Left colon (tissue), 2 donors: Measurements from ENCODE around the gene HIPK2. TPM values are rescaled to one million over a fixed set of nuclear protein-coding genes. Genes with fewer than 3 reads are reported as not detected.

Experiments
- ATAC-seq: fragments of 200-7000 bp; cut with Tn5 transposase; one replicate; pipeline ENCODE4 v1.9.1; 2020; ENCODE audit warnings: mild to moderate bottlenecking, moderate library complexity
- DNase-seq, 2 donors: peaks; one replicate each; pipeline ENCODE4 v3.0.0-alpha.2; 2020
- intact Hi-C, 2 donors: fragments of 100-400 bp; cut with DNase I in 1 of 2; cut with micrococcal nuclease in 1 of 2; formaldehyde crosslinking; loops; one replicate each; pipeline versions ENCODE4 v1.11.2 to v1.14.0; 2022; cut with DNase I, micrococcal nuclease
- long read RNA-seq: library from polyadenylated mRNA; unstranded; transcript quantifications from one replicate; pipeline ENCODE4 v2.0.0, GENCODE V29; 2021
- total RNA-seq, 2 donors: library from RNA; stranded (reverse); fragmentation: NEBNext Ultra II Directional; extraction: Animal tissue kit (Norgen Biotek cat#: 25700); gene quantifications; one replicate each; pipeline ENCODE4 v1.2.1, GENCODE V29; 2021
- donor health status: DM: no; HTN: no; CAD: no.
- donor health status: DM: yes; HTN: yes; CAD: no.

The HIPK2 gene
- 10 to 100 TPM; 36.4 to 37.8 TPM for total RNA-seq
- long read RNA-seq, partial matches to known transcripts: 4 of 20 reads
- long read RNA-seq, other reads (novel, unspliced or antisense): 16 of 20 reads

DNA sequence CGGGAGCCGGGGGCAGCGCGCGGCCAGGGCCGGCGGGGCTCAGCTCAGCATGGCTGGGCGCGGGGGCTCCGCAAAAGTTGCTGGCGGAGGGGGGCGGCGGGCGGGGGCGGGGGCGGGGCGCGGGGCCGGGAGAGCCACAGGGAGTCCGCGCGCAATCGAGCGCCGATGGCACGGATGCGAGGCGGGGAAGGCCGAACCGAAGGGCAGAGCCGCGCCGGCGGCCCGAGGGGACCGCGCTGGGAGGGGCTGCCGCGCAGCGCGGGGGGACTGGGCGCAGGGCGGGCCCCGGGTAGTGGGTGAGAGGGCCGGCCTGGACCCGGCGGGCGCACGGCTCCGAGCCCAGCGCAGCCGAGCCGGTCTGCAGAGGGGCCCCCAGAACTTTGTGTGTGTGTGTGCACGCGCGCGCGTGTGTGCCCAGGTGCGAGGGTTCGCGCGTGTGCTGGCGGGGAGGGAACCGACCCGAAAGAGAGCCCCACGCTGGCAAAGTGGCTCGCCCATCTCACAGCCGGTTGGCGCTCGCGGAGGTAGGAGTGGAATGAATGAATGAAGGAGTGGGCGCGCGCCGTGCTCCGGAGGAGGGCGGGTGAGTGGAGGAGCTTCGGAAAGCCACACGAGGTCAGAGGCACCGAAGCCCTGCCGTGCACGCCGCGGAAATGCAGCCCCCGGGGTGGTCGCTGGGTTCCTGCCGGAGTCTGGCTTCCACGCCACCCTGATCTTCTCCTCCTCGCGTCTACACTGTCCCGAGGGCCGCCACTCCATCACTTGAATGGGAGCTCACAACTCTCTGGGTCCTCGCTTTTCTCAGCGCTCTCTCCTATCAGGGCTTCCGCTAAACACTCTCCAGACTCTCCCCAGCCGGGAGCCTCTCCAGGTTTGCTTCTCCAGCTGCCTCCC lies at the start of gene HIPK2:
Gene HIPK2, minus strand, starts transcription at position 51 of the 894 bp plus-strand sequence. CDS start 375 bp downstream, outside the sequence.
- peak; percentile 76 to 85 for DNase-seq
- ATAC-seq: peak; percentile 82

DNA sequence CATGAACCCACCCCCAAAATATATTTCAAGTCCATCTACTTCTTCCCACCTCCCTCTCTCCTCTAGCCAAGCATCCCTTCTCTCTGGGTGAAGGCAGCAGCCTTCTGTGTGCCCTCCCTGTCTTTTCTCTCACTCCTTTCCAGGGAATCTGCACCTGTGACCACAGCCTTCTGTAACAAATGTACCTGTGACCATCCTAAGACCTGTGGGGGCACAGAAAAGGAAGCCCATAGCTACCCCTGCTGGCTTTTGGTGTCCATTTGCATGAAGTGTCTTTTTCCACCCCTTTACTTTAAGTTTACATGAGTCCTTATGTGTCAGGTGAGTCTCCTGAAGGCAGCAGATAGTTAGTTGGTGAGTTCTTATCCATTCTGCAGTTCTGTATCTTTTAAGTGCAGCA lies 49.2 kb upstream of the HIPK2 start:
- DNase-seq (no peak), ATAC-seq (no peak)
- intact Hi-C loops: no loop called here

More for the DNA sequence above, at the start of gene HIPK2:
- intact Hi-C loops: loop anchor here in 1 of 2 donors (10.0 kb wide), 2 partner anchors 133 to 227 kb away; no protein-coding TSS in a partner anchor

DNA sequence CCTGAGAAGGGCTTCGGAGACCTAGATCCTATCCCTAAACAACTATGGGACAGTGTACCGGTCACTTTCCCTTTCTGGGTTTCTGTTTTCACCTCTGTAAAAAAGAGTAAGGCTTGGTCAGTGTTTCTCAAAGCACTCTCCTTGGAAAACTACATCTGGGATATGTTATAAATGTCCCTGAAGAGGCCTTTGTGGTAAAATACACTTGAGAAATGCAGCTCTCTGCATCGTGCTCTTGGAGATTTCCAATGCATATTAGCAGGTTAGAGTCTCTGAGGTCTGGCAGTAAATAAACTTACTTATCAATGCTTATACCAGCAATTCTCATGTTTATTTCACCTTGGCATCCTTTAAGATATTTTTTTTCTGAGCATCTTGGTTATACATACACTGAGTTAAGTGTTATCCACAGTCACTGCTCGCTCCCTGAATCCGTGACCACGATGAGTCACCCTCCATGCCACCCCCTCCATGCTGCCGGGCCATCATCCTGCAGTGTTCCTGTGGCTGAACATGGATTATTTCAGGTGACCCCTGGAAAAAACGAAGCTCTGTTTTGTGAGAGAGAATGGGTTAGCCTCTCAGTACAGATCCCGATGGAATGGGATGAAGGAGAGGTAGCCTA lies 48.0 kb upstream of the HIPK2 start:
- ATAC-seq: no peak
- intact Hi-C loops: no loop called here

DNA sequence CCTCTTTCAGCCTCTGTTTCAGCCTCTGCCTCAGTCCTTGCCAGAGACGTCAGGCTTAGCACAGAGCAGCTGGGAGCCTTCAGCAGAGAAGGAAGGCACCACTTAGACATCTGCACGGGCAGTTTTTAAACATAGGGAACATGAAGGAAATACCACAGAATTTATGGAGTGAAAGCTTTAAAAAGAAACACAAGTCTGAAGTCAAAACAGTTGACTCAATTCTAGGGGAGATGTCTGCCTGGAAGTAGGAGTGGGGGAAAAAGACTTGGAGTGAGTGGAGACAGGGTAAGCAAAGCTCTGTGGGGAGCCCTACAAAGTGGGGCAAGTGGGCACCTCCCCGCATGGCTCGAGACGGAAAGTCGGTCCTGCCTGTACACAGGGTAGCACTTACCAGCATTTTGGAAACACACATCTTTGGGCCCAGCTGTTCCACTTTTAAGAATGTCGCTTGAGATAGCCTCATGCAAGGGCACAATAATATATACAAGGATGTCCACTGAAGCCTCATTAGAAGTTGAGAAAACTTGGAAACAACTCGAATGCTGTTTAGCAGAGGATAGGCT lies 46.2 kb upstream of the HIPK2 start:
- intact Hi-C loops: no loop called here
- ATAC-seq: no peak
- peak in 1 of 2 donors; percentile 16 for DNase-seq

More for the DNA sequence above, 48.0 kb upstream of the HIPK2 start:
- DNase-seq: no peak

DNA sequence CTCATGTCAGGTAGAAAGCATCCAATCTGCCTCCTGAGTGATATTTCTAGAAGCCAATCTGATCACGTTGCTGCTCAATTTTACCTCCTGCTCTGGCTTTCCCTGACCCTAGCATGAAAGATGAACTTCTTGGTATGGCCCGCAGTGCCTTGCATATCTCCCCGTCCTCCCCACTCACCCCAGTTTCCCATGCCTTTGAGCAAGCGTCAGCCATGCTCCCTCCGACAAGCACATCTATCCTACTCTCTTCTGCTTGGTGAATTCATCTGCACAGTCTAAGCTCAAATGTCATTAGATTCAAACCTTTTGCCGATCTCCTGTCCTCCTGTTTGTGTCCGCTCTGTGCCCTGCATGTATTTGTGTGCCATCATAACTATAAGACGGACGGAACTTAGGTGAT lies 45.1 kb upstream of the HIPK2 start:
- DNase-seq (no peak), ATAC-seq (no peak)
- intact Hi-C loops: no loop called here

DNA sequence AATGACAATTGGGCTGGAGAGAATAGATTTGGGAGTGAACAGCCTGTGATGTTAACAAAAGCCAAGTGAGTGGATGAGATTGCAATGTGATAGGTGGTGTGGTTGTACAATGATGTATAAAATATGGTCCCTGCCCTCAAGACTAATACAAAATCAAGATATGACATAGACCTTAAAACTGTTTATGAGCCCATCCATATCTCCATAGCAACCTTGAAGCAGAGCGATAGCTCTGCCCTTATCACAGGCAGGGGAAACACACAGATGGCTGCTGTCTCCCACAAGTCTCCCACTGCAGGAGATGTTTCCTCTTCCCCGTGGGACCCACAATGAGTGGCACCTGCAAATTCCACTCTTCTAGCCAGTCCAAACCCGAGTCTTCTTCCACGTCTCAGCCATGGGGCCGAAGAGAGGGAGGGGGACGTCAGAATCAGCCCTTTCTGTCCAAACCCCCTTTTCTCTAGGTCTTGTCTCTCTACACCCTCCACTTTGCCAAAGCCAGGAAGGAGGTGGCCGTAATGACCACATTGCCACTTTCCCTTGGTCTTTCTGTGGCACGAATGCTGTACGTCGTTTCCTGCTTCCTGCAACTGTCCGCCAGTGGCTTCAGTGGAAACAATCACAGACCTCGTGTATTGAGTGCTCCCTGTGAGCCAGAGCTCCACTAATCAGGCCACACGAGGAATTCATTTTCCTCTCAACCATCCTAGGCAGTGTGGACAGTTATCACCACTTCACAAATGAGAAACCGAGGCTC lies 43.7 kb upstream of the HIPK2 start:
- ATAC-seq: no peak

DNA sequence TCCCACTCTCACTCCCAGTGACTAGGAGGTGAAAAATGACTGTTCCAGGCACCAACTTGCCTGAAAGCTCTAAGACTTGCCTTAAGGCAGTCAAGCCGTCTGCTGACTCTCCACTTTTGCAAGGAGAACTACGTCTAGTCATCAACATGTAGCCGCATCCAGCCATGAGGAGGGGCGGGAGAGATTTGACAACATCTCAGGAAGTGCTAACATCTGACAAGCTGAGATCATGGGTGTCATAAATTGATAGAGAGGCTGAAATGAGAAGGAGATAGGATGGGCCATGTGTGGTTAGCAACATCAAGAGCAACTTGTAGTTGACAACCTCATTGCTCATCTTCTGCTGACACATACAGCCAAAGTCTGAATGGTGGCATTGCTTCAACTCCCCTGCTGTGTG lies 42.3 kb upstream of the HIPK2 start:
- ATAC-seq (no peak), DNase-seq (no peak)
- intact Hi-C loops: no loop called here

More for the DNA sequence above, 43.7 kb upstream of the HIPK2 start:
- DNase-seq: no peak
- intact Hi-C loops: no loop called here

DNA sequence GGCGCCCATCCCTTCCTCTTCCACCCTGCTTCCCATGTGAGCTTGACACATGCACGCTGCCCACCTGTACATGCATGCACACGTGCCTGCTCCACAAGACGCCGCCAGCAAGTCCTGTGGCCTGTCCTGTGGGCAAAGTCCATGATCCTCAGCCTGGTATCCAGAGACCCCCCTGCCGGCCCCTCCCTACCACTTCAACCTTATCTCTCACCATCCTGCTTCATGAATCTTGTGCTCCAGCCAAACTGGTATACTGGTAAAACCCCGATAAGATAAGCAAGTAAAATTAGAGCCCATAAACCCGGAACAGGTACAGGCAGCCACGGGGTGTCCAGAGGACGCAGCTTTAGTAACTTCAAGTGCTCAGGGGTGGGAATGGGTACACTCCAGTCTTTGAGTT lies 39.5 kb upstream of the HIPK2 start:
- no peak for DNase-seq
- ATAC-seq: no peak
- intact Hi-C loops: no loop called here

DNA sequence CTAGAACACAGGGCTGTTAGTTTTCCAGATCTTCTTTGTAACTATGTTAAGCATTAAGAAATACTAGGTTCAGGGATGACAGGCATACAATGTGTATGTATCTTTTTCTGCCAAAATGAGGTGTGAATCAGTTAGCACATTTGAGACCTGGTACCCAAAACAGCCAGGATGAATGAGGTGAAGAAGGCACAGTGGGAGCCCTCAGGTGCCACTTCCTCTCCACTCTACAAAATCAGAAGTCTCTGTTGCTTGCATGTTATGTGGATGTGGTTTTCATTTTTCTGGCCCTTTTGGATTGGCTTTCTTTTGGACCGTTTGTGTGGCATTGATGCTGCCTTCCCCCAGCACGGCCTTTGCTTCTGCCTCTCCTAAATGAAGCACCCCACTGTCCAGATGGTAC lies 35.9 kb upstream of the HIPK2 start:
- intact Hi-C loops: no loop called here
- no peak for ATAC-seq
- DNase-seq: no peak

DNA sequence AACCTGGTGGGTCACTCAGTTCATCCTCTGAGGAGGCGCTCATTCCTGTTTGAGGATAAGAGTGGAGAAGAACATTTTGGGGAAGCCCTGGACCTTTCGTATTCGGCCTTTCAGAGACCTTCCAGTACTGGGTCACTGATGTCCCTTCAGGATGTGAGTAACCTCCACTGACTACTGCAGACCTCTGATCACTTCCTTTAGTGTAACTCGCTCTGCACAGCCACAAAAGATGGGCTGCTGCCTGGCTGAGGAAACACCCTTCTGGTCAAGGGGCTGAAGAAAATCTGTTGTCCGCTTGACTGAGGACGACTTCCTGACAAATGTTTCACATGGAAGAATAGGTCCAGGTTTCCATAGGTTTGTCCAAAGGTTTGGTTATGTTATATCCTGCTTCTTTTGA lies 35.4 kb upstream of the HIPK2 start:
- no peak for DNase-seq
- intact Hi-C loops: no loop called here
- no peak for ATAC-seq

DNA sequence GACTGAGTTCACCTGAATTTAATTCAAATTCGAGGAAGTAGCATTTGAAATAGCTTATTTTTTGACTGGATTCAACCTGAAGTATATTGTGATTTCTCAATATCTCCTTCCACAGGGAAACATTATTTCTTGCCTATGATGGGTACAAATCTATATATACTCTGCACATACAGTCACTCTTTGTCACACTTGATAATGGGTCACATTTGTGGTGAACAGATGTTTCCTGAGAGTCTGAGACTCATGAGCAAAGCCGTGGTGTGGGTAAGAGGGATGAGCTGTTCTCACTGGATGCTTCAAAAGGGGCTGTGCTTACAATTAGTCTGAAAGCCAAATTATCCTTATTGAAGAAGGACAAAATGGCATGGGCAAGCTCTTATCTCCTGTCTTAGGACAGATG lies 33.3 kb upstream of the HIPK2 start:
- ATAC-seq (no peak), DNase-seq (no peak)
- intact Hi-C loops: no loop called here

DNA sequence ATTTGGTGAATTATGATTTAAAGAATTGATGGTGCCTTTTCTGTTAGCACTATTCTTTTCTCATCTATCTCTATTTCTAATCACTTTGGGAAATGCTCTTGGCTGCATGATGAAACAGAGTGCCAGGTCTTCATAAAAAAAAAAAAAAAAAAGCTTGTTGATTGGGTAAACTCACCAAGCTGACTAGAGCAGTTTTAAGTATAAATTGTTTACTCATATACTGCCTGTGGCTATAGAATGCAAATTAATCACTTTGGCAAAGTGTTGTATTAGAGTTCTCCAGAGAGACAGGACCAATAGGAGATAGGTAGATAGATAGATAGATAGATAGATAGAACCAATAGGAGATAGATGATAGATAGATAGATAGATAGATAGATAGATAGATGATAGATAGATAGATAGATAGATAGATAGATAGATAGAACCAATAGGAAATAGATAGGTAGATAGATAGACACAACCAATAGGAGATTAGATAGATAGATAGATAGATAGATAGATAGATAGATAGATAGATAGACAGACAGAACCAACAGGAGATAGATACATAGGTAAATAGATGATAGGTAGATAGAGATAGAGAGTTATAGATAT lies 31.1 kb upstream of the HIPK2 start:
- no peak for ATAC-seq
- intact Hi-C loops: no loop called here
- no peak for DNase-seq

DNA sequence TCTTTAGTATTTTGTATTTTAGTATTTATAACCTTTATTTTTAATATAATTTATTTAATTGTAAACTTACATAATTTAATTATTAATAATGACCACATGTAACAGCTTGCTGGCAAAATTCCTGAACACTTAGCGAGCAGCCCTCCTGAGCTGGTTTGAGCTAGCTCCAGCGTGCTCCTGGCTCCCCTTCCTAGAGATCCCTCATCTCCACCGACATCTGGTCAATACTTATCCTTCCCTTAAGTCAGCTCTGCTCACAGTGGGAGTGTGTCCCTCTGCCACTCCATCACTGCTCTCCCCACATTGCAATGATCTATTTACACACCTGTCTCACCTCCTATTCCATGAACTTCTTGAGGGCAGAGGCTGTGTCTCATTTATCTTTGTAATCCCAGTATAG lies 30.6 kb upstream of the HIPK2 start:
- DNase-seq: no peak
- no peak for ATAC-seq
- intact Hi-C loops: no loop called here

DNA sequence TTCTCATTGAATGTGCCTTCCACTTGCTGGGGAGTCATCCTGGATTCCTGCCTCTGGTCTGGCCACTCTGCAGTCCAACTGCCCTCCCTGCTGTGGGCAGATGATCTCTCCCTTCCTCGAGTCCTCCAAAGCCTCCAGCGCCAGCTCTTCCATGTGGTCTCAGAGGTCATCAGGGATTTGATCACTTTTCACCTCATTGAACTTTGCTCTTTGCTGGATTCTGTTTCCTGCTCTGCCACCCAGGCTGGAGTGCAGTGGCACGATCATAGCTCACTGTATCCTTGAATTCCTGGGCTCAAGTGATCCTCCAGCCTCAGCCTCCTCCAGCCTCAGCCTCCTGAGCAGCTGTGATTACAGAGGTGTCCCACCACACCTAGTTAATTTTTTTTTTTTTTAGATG lies 29.2 kb upstream of the HIPK2 start:
- ATAC-seq (peak; percentile 36), DNase-seq (no peak)
- intact Hi-C loops: no loop called here

DNA sequence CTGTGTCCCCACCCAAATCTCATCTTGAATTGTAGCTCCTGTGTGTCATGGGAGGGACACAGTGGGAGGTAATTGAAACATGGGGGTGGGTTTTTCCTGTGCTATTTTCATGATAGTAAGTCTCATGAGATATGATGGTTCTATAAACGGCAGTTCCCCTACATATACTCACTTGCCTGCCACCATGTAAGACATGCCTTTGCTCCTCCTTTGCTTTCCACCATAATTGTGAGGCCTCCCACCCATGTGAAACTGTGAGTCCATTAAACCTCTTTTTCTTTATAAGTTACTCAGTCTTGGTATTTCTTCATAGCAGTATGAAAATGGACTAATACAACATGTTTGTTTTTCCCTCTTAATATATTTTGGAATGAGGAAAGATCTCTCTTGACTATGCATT lies 26.8 kb upstream of the HIPK2 start:
- no peak for DNase-seq
- intact Hi-C loops: no loop called here
- no peak for ATAC-seq

DNA sequence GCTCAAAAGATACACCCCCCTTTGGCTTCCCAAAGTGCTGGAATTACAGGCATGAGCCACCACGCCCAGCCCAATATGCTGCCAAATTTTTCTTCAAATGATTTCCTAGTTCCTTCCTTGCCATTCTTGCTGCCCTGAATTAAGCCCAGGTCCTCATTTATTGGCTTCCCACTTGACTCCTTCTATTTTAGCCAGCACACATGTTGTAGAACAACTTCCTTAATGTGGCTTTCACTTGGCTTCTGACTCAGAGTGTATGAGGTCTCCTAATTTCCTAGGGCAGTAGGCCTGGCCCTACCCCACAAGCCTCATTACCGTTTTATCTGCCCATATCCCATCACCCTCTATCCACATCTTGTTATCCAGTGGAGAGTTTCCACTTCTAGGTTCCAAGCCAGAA lies 21.8 kb upstream of the HIPK2 start:
- DNase-seq (no peak), ATAC-seq (peak; percentile 39)

DNA sequence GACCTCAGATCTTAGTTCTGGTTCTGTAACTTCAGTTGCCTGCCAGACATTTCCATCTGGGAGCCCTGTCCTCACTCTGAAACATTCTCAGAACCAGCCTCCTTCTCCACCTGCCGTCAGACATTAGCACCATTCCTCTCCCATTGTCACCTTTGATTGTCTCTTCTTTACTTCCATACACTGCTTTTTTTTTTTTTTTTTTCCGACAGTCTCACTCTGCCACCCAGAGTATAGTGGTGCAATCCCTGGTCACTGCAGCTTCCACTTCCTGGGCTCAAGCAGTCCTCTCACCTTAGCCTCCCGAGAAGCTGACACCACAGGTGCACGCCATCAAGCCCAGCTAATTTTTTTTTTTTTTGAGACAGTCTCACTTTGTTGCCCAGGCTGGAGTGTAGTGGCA lies 21.1 kb upstream of the HIPK2 start:
- peak; percentile 35 for ATAC-seq
- DNase-seq: no peak
- intact Hi-C loops: no loop called here

More for the DNA sequence above, 21.8 kb upstream of the HIPK2 start:
- intact Hi-C loops: no loop called here

DNA sequence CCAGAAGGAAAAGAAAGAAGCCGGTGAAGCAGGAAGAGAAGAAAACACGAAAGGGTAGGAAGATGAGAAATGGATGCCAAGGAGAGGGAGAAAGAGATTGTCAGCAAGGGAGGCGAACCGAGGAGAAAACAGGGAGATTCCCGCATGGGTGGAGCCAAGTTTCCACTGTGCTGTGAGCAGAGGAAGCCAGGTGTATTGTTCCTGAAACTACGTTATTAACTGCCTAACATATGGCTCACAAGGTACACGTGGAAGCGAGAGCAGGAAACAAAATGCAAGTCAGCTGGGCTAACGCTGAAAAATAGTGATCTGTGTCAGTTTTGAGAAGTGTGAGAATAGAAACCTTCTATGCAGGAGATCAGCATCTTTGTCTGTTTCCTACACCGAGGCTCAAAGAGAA lies 20.4 kb upstream of the HIPK2 start:
- DNase-seq (peak; percentile 61 to 63), ATAC-seq (peak; percentile 99)

DNA sequence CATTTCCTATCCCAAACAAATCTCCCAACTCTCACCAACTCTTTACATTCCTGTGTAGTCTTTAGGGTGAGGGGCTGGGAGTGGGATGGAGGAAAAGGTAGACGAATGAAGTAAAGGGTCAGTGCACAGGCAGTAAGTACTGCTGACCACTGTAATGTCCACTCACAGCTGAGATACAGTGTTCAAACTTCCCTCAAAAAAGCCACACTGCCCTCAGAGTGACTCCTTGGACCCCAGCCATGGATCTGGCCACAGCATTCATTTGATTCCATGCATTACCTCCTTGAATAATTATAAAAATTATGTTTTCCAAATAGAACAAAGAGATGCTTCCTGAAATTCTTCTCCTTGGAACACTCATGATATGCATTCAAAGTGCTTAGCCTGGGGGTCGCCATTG lies 19.8 kb upstream of the HIPK2 start:
- no peak for DNase-seq
- intact Hi-C loops: no loop called here
- ATAC-seq: no peak

More for the DNA sequence above, 20.4 kb upstream of the HIPK2 start:
- intact Hi-C loops: no loop called here
